ENCODE results near the gene FGD2.

FGD2 gene

GRCh38 chr6:36964349-36964748, 41.1 kb upstream of the FGD2 start:
- no peaks in the 10 kb centered on the region for H4K20me1 ChIP-seq (ENCODE audit: control insufficient read depth, insufficient read depth, low read depth, low read length)
- H3K4me3 ChIP-seq (ENCODE audit: low read length) = no peak overlapping the region
- no peaks in the 10 kb centered on the region for H3K79me2 ChIP-seq (ENCODE audit: control insufficient read depth, low read length)
- H3K4me2 ChIP-seq (ENCODE audit: low read length) = no peak overlapping the region
- H3K9me3 ChIP-seq (ENCODE audit: control insufficient read depth, insufficient read depth, low read length) = no peaks in the 10 kb centered on the region
- H3K27me3 ChIP-seq (ENCODE audit: control insufficient read depth, low read length) = no peaks in the 10 kb centered on the region
- TF ChIP-seq, protein P1, sequence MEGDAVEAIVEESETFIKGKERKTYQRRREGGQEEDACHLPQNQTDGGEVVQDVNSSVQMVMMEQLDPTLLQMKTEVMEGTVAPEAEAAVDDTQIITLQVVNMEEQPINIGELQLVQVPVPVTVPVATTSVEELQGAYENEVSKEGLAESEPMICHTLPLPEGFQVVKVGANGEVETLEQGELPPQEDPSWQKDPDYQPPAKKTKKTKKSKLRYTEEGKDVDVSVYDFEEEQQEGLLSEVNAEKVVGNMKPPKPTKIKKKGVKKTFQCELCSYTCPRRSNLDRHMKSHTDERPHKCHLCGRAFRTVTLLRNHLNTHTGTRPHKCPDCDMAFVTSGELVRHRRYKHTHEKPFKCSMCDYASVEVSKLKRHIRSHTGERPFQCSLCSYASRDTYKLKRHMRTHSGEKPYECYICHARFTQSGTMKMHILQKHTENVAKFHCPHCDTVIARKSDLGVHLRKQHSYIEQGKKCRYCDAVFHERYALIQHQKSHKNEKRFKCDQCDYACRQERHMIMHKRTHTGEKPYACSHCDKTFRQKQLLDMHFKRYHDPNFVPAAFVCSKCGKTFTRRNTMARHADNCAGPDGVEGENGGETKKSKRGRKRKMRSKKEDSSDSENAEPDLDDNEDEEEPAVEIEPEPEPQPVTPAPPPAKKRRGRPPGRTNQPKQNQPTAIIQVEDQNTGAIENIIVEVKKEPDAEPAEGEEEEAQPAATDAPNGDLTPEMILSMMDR (IDR thresholded peaks at IDR 0.05; ENCODE audit: low read depth, low read length, poor library complexity, severe bottlenecking) = no peak
- TF ChIP-seq EZH2phosphoT487 (IDR thresholded peaks at IDR 0.05; ENCODE audit: borderline replicate concordance, low read length) = no peak
- H3K4me1 ChIP-seq (ENCODE audit: control insufficient read depth, low read length) = peaks cover 24% of the 10 kb centered on the region
- H3K27ac ChIP-seq (ENCODE audit: low read depth, low read length) = no peak overlapping the region
- H3K36me3 ChIP-seq (ENCODE audit: control insufficient read depth, low read length) = peaks cover 23% of the 10 kb centered on the region
- H3K9me2 ChIP-seq (replicated peaks; ENCODE audit: control insufficient read depth, low read length) = no peaks in the 10 kb centered on the region
- peaks cover 7% of the 10 kb centered on the region for H3F3A ChIP-seq (ENCODE audit: control insufficient read depth, insufficient read depth)

DNA sequence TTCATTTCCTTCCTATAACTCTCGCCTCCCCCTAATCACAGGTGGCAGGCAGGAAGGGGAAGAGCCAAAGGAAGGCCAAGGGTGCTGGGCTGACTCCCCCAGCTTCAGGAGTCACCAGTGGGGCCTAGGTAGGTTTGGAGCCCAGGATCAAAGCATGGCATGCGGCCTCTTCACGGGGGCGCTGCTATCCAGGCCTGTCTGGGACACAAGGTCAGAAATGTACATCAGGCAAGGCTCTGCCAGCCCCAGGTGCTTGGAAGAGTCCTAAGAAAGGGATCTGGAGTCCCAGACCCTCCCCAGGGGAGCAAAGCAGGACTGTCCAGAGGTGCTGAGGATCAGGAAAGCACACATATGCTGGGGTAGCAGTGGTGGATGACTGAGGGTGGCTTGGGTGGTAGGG, 40.5 kb upstream of the FGD2 start:
- H3K27ac ChIP-seq (ENCODE audit: low read depth, low read length) = no peak overlapping the region
- H4K20me1 ChIP-seq (ENCODE audit: control insufficient read depth, insufficient read depth, low read depth, low read length) = no peaks in the 10 kb centered on the region
- no peak overlapping the region for H3K4me2 ChIP-seq (ENCODE audit: low read length)
- no peaks in the 10 kb centered on the region for H3K9me2 ChIP-seq (replicated peaks; ENCODE audit: control insufficient read depth, low read length)
- H3K79me2 ChIP-seq (ENCODE audit: control insufficient read depth, low read length) = no peaks in the 10 kb centered on the region
- no peak overlapping the region for H3K4me3 ChIP-seq (ENCODE audit: low read length)
- H3K27me3 ChIP-seq (ENCODE audit: control insufficient read depth, low read length) = no peaks in the 10 kb centered on the region
- no peaks in the 10 kb centered on the region for H3K9me3 ChIP-seq (ENCODE audit: control insufficient read depth, insufficient read depth, low read length)
- peaks cover 6% of the 10 kb centered on the region for H3F3A ChIP-seq (ENCODE audit: control insufficient read depth, insufficient read depth)
- peaks cover 29% of the 10 kb centered on the region for H3K36me3 ChIP-seq (ENCODE audit: control insufficient read depth, low read length)
- TF ChIP-seq EZH2phosphoT487 (IDR thresholded peaks at IDR 0.05; ENCODE audit: borderline replicate concordance, low read length) = no peak
- TF ChIP-seq, protein P1 (IDR thresholded peaks at IDR 0.05; ENCODE audit: low read depth, low read length, poor library complexity, severe bottlenecking) = no peak
- H3K4me1 ChIP-seq (ENCODE audit: control insufficient read depth, low read length) = peaks cover 24% of the 10 kb centered on the region

- Histone ChIP-seq H3F3A (ENCODE audit: control insufficient read depth, insufficient read depth) (peaks cover 3% of the 10 kb centered on the region), H4K20me1 (ENCODE audit: control insufficient read depth, insufficient read depth, low read depth, low read length) (no peaks in the 10 kb centered on the region), H3K79me2 (ENCODE audit: control insufficient read depth, low read length) (no peaks in the 10 kb centered on the region), H3K4me2 (ENCODE audit: low read length) (no peak overlapping the region), H3K4me1 (ENCODE audit: control insufficient read depth, low read length) (peaks cover 24% of the 10 kb centered on the region), H3K4me3 (ENCODE audit: low read length) (no peak overlapping the region), H3K27ac (ENCODE audit: low read depth, low read length) (no peak overlapping the region), H3K9me3 (ENCODE audit: control insufficient read depth, insufficient read depth, low read length) (no peaks in the 10 kb centered on the region), H3K27me3 (ENCODE audit: control insufficient read depth, low read length) (no peaks in the 10 kb centered on the region), H3K9me2 (replicated peaks; ENCODE audit: control insufficient read depth, low read length) (no peaks in the 10 kb centered on the region), H3K36me3 (ENCODE audit: control insufficient read depth, low read length) (peaks cover 52% of the 10 kb centered on the region)
- TF ChIP-seq EZH2phosphoT487 (IDR thresholded peaks at IDR 0.05; ENCODE audit: borderline replicate concordance, low read length) = no peak
- TF ChIP-seq, protein P1 (IDR thresholded peaks at IDR 0.05; ENCODE audit: low read depth, low read length, poor library complexity, severe bottlenecking) = no peak
Measured at GRCh38 chr6:36967301-36967700, 38.2 kb upstream of the FGD2 start.

DNA sequence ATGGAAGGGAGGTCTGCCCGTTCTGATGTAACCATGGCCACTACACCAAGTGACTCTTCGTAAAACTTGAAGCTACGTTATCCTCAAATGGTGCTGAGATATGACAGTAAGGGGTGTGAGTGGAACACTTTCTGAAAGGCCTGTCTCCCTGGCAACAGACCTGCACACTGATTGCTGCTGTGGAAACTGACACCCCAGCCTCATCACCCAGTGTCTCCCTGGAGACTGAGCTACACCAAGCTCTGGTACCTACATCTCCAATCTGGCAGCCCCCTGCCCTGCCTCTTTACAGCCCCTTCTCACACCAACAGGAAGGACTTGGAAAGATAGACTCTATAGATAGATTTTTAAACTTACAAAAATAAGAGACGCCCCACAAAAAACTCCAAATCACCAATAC, 37.7 kb upstream of the FGD2 start:
- Histone ChIP-seq H3K9me3 (ENCODE audit: control insufficient read depth, insufficient read depth, low read length) (no peaks in the 10 kb centered on the region), H3K4me3 (ENCODE audit: low read length) (no peak overlapping the region), H3K27me3 (ENCODE audit: control insufficient read depth, low read length) (no peaks in the 10 kb centered on the region), H3K27ac (ENCODE audit: low read depth, low read length) (no peak overlapping the region), H3K4me2 (ENCODE audit: low read length) (no peak overlapping the region), H3F3A (ENCODE audit: control insufficient read depth, insufficient read depth) (peaks cover 3% of the 10 kb centered on the region), H3K79me2 (ENCODE audit: control insufficient read depth, low read length) (no peaks in the 10 kb centered on the region), H3K4me1 (ENCODE audit: control insufficient read depth, low read length) (peaks cover 22% of the 10 kb centered on the region), H3K9me2 (replicated peaks; ENCODE audit: control insufficient read depth, low read length) (no peaks in the 10 kb centered on the region), H3K36me3 (ENCODE audit: control insufficient read depth, low read length) (peaks cover 57% of the 10 kb centered on the region), H4K20me1 (ENCODE audit: control insufficient read depth, insufficient read depth, low read depth, low read length) (no peaks in the 10 kb centered on the region)
- TF ChIP-seq, protein P1 (IDR thresholded peaks at IDR 0.05; ENCODE audit: low read depth, low read length, poor library complexity, severe bottlenecking) = no peak
- TF ChIP-seq EZH2phosphoT487 (IDR thresholded peaks at IDR 0.05; ENCODE audit: borderline replicate concordance, low read length) = no peak
